ENCODE measurements around the gene DHX40. TPM values are rescaled to one million over a fixed set of nuclear protein-coding genes. Genes with fewer than 3 reads are reported as not detected.
A peak's percentile ranks its signal among the peaks of the same experiment; 100 is the strongest.

Gene DHX40
- 10 to 100 TPM; 20.3 to 48.6 (median 42.3) TPM for total RNA-seq
- 10 to 100 TPM; 19.3 to 27.8 (median 25.7) TPM for polyA plus RNA-seq
- long read RNA-seq, donor 1, transcript DHX40-201 (18 exons, 3,660 nt) = major isoform, 5 of 5 reads
- long read RNA-seq, donor 1, partial matches to known transcripts = 0 of 5 reads
- long read RNA-seq, donor 1, other reads (novel, unspliced or antisense) = 0 of 5 reads
- long read RNA-seq, donor 2, partial matches to known transcripts = 0 of 4 reads
- long read RNA-seq, donor 2, other reads (novel, unspliced or antisense) = 0 of 4 reads
- long read RNA-seq, donor 3, partial matches to known transcripts = 0 of 4 reads
- long read RNA-seq, donor 3, other reads (novel, unspliced or antisense) = 0 of 4 reads
- long read RNA-seq, donor 4, transcript DHX40-201 (18 exons, 3,660 nt) = major isoform, 5 of 6 reads
- long read RNA-seq, donor 4, partial matches to known transcripts = 1 of 6 reads
- long read RNA-seq, donor 4, other reads (novel, unspliced or antisense) = 0 of 6 reads
- long read RNA-seq, donor 5, transcript DHX40-201 (18 exons, 3,660 nt) = major isoform, 42 of 47 reads
- long read RNA-seq, donor 5, partial matches to known transcripts = 3 of 47 reads
- long read RNA-seq, donor 5, other reads (novel, unspliced or antisense) = 2 of 47 reads
- long read RNA-seq, donor 6, partial matches to known transcripts = 0 of 5 reads
- long read RNA-seq, donor 6, other reads (novel, unspliced or antisense) = 2 of 5 reads
- long read RNA-seq, donor 7, partial matches to known transcripts = 0 of 1 reads
- long read RNA-seq, donor 7, other reads (novel, unspliced or antisense) = 0 of 1 reads
- long read RNA-seq, donor 8, partial matches to known transcripts = 0 of 2 reads
- long read RNA-seq, donor 8, other reads (novel, unspliced or antisense) = 0 of 2 reads
- long read RNA-seq, donor 9, transcript DHX40-201 (18 exons, 3,660 nt) = major isoform, 5 of 5 reads
- long read RNA-seq, donor 9, partial matches to known transcripts = 0 of 5 reads
- long read RNA-seq, donor 9, other reads (novel, unspliced or antisense) = 0 of 5 reads
- long read RNA-seq, donor 10, partial matches to known transcripts = 0 of 1 reads
- long read RNA-seq, donor 10, other reads (novel, unspliced or antisense) = 0 of 1 reads

- Histone ChIP-seq H3K4me3 (peak within 1 kb of the TSS; percentile 73 to 100 (median 94)), H3K4me1 (replicated peaks in 1 of 2) (peaks cover 3 to 12% of the 10 kb centered on the region in 2 donors), H3K27ac (peak within 1 kb of the TSS; percentile 73 to 84 (median 75)), H3K36me3 (replicated peaks in 1 of 2) (peaks cover 0 to 1% of the 10 kb centered on the region in 2 donors), H3K27me3 (no peaks in the 10 kb centered on the region), H3K9me3 (replicated peaks in 1 of 3) (no peaks in the 10 kb centered on the region)
- intact Hi-C loops (cut with DNase I) = no loop called here
- TF ChIP-seq, protein P1, sequence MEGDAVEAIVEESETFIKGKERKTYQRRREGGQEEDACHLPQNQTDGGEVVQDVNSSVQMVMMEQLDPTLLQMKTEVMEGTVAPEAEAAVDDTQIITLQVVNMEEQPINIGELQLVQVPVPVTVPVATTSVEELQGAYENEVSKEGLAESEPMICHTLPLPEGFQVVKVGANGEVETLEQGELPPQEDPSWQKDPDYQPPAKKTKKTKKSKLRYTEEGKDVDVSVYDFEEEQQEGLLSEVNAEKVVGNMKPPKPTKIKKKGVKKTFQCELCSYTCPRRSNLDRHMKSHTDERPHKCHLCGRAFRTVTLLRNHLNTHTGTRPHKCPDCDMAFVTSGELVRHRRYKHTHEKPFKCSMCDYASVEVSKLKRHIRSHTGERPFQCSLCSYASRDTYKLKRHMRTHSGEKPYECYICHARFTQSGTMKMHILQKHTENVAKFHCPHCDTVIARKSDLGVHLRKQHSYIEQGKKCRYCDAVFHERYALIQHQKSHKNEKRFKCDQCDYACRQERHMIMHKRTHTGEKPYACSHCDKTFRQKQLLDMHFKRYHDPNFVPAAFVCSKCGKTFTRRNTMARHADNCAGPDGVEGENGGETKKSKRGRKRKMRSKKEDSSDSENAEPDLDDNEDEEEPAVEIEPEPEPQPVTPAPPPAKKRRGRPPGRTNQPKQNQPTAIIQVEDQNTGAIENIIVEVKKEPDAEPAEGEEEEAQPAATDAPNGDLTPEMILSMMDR (IDR thresholded peaks at IDR 0.05) = no peak
- TF ChIP-seq POLR2A (IDR thresholded peaks at IDR 0.05) = peak; percentile 62 to 71
- DNase-seq = peak; percentile 94 to 99 (median 97)
- 8 to 26% (median 9%) methylated on average over 21 to 62 of the region's 62 CpGs for WGBS, 4 donors
Observed at GRCh38 chr17:59565171-59565958, at the start of gene DHX40. Gene DHX40 (plus strand): TSS chr17:59565610. CDS start chr17:59565672, 62 bp downstream.

DNA sequence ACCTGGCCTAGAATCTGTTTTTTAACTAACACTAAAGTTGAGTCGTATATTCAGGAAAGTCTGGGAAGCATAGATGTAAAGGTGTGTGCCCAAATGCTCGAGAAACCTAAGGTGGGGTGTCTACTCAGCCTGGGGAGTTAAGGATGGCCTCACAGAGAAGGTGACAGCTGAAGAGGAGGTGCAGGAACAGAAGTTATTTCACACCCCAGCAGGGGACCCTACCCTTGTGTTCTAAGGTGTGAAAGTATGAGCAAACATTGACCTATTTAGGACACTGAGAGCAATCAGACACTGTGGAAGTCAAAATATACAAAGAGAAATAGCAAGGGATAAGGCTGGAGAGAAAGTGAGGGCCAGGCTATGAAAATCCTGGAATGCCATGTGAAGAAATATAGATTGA is 49.0 kb upstream of the DHX40 start:
- no peak for DNase-seq
- no peak overlapping the region for H3K27ac ChIP-seq
- no peaks in the 10 kb centered on the region for H3K36me3 ChIP-seq (replicated peaks in 1 of 2)
- H3K4me3 ChIP-seq = no peak overlapping the region
- no peaks in the 10 kb centered on the region for H3K27me3 ChIP-seq
- 87 to 89% (median 88%) methylated on average over 2 of the region's 2 CpGs for WGBS, 4 donors
- intact Hi-C loops (cut with DNase I) = no loop called here
- no peak for TF ChIP-seq POLR2A (IDR thresholded peaks at IDR 0.05)
- TF ChIP-seq, protein P1 (IDR thresholded peaks at IDR 0.05) = no peak
- peaks cover 7 to 27% of the 10 kb centered on the region in 2 donors for H3K4me1 ChIP-seq (replicated peaks in 1 of 2)
- no peaks in the 10 kb centered on the region for H3K9me3 ChIP-seq (replicated peaks in 1 of 3)

- WGBS, 4 donors = 74 to 81% (median 79%) methylated on average over 2 of the region's 2 CpGs
- no peaks in the 10 kb centered on the region for H3K27me3 ChIP-seq
- H3K27ac ChIP-seq = no peak overlapping the region
- intact Hi-C loops (cut with DNase I) = no loop called here
- no peak overlapping the region for H3K4me3 ChIP-seq
- H3K36me3 ChIP-seq (replicated peaks in 1 of 2) = no peaks in the 10 kb centered on the region
- no peak for DNase-seq
- TF ChIP-seq, protein P1 (IDR thresholded peaks at IDR 0.05) = no peak
- H3K4me1 ChIP-seq (replicated peaks in 1 of 2) = peaks cover 7 to 23% of the 10 kb centered on the region in 2 donors
- no peaks in the 10 kb centered on the region for H3K9me3 ChIP-seq (replicated peaks in 1 of 3)
Observed at GRCh38 chr17:59519132-59519531, 46.3 kb upstream of the DHX40 start.

Data from adrenal gland (tissue), 19 donors.